GM21528 (cell line): Measurements from ENCODE around the gene RHBDF2.

ENCODE experiments used
- ATAC-seq: cut with Tn5 transposase; IDR thresholded peaks from one replicate; pipeline ENCODE4 v1.9.1; 2021; ENCODE audit warnings: mild to moderate bottlenecking, moderate library complexity; ENCODE audit not compliant: unreplicated experiment, low FRiP score

Gene RHBDF2

DNA sequence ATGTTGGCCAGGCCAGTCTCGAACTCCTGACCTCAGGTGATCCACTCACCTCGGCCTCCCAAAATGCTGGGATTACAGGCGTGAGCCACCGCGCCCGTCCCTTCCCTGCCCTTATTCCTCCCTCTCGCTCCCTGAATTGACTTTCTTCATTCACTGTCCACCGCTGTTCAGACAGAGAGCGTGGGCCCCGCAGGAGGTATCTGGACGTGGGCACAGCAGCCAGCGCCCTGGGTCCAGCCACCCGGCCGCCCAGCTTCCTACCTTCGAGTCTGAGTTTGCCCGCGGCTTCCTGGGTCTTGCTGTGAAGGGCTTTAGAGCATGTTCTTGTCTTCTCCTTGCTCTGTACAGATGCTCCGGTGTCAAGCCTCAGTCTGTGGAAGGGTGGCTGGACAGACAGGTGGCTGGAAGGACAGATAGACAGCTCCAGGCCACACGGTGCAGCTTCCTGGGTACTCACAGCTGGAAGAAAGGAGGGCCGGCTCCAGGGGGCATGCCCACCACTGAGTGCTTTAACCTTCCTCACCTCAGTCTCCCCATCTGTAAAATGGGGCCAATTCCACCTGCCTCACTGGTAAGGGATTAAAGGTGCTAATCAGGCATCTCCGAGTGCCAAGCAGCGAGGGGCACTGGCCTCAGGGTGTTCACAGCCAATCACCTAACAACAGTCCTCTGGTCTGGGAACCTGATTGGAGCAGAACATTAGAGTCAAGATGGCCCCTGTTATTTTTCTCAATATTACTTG, 13.6 kb downstream of the RHBDF2 start:
- ATAC-seq = no peak

DNA sequence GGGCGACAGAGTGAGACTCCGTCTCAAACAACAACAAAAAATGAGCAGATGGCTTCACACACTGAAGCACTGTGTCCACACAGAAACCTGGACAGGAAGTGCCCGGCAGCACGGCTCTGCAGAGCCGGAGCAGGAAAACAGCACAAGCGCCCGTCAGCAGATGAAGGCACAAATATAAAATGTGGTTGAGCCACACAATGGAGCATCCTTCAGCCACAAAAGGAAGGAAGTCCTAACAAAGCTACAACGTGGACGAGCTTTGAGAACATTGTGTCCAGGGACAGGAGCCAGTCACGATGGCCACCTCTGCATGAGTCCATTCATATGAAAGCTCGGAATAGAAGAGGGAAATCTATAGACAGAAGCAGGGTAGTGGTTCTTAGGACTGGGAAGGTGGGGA, 15.7 kb downstream of the RHBDF2 start:
- no peak for ATAC-seq

DNA sequence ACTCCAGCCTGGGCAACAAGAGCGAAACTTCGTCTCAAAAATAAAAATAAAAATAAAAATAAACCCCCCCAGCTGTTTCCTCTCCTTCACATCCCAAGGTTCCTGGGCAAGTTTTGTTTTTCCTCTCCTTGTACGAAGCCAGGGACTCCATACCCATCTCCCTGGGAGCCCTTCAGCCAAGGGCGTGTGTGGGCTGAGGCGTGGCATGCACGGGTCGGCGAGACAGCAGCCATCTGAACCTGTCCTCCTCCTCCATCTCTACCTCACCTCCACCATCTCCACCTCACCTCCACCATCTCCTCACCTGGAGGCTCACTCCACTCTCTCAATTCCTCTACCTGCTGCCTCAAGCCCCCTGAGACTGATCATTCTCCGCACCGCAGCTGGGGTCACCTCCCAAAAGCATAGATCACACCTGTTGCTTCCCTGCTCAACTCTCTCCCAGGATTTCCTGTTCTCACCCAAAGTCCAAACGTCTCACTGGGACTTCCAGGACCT, 16.9 kb downstream of the RHBDF2 start:
- no peak for ATAC-seq

DNA sequence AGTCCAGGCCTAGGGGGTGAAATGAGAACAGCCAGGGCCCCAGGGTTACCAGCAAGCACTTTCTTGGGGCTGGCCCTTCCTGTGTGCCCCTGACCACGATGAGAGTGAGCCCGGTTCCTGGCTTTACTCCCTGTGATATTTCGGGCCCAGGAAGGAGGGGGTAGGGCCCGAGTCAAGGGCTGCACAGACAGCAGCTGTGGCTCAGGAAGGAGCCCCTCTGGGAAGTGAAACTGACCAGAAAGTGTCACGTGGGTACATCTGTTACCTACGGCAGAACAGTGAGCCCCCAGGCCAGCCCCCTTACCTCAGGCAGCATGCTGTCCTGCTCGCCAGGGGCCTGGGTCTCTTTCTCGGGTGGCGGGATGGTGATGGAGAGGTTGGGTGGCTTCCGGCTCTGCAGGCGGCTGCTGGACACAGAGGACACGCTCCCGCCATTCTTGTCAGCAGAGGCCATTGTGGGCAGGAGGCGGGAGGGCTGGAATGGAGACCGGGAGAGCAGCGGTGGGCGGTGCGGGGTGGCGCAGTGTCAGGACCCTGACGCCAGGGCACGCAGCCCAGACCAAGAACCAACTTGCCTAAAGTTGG, 20.1 kb downstream of the RHBDF2 start:
- ATAC-seq = peak; percentile 64

DNA sequence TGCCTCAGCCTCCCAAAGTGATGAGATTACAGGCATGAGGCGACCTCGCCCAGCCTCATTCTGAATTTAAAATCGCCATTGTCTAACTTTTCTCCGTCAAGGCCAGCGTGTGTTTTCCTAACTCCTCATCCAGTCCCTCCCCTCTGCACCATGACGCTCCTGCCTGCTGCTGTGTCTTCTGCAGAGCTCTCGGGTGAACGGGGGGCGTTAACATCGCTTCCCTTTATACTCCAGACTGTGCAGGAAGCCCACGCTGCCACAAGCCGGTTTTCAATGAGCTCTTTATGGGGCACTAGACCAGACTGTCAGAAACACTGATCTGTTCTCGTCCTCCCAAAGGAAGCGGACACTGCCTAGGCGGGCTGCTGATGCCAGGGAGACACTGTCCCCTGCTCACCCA, 20.6 kb downstream of the RHBDF2 start:
- no peak for ATAC-seq

DNA sequence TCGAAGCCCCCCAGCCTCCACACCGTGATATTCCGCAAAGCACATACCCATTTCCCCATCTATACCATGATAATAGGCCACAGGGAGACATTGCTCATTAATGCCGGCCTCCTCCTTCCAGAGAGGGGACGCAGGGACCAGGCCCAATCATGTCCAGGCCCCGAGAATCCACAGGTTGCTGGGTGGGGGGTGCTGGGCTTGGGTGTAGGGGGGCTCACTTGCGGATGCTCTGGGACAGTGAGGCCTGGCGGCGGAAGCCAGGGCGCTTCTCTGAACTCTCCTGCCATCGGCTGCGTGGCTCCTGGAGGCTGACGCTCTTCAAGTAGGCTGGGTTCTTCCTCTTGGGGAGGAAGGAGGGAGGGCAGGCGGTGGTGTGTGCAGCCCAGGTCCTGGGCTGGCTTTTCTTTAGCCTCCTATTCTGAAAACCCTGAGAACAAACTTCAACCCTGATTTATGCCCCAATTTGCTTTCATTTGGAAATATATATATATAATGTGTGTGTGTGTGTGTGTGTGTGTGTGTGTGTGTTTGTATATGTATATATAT, 21.6 kb downstream of the RHBDF2 start:
- ATAC-seq = no peak

DNA sequence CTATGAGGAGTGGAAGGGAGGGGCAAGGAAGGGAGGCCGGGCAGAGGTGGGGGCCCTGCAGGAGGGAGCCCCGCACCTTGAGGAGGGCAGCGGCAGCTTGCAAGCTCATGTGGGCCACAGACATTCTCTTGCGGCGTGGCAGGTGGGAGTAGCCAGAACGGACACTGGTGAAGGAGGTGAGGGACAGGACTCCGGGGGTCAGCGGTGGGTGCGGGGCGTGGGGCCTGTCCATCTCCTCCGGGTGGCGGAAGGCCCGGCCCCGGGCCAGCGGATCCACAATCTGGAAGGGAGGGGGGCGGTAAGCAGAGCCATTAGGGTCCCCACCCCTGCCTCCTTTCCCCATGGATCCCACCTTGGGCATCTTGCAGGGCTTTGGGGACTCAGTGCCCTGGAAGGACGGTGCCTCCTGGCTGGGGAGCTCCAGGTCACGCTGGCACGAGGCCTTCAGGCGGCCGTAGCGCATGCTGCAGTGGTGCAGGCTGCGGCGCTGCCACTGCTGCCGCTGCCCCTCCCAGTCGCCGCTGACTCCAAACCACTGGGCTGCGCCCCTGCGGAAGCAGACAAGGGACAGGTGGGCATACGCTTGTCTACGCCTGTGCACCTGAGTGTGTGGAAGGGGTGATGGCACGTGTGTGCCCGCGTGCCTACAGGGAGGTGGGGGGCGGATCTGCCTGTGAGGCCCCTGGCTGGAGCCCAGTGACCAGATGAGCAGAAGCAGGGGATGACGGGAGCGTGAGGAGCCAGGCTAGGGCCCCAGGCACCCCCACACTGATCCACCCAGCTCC, 22.3 kb downstream of the RHBDF2 start:
- ATAC-seq = no peak

DNA sequence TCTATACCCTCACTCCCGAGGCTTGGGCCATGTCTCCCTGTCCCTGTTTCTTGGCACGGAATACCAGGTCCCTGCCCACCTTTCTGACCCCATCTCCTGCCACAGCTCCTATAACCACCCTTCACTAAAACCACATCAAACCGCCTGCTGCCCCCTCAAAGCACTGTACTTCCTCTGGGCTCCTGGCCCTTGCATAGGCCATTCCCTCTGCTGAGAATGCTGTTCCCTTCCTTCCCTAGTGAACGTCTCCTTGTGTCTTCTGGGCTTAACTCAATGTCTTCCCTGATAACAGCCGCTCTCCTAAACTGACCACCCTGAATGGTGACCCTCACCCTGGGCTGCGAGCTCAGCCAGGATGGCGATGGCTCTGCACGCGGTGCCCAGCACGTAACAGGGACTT, 23.1 kb downstream of the RHBDF2 start:
- ATAC-seq = no peak

DNA sequence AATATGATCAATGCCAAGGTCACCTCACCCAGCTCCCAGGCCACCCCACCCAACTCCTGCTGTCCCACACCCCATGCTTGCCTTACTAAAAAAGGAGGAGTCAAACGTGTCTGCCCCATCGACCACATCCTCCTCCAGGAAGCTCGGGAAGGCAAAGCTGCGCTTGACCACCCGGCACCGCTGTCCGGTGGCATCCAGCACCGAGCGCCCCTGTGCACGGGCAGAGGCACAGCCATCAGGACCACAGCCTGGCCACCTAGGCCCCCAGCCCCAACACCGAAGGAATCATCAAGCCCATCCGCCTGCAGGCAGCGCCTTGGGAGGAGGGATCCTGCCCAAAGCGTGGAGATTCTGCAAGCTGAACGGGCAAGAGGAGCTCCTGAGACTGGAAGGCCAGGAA, 23.6 kb downstream of the RHBDF2 start:
- ATAC-seq = no peak

DNA sequence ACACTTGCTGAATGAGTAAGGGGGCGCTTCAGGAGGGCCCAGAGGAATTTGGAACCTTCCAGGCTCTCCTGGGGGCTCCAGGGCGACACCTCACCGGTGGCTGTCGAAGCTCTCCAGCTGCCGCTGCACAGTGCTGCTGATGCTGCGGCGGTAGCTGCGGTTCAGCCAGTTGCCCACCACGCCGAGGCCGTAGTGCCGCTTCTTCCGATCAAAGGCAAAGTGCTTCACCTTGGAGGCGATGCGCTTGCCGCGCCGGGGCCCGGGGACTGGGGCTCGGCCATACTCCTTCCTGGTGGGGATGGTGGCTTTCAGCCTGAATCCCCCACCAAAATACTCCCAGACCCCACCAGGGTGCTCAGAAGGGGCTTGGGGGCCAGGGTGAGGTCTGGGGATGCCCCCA, 24.5 kb downstream of the RHBDF2 start:
- ATAC-seq = no peak

DNA sequence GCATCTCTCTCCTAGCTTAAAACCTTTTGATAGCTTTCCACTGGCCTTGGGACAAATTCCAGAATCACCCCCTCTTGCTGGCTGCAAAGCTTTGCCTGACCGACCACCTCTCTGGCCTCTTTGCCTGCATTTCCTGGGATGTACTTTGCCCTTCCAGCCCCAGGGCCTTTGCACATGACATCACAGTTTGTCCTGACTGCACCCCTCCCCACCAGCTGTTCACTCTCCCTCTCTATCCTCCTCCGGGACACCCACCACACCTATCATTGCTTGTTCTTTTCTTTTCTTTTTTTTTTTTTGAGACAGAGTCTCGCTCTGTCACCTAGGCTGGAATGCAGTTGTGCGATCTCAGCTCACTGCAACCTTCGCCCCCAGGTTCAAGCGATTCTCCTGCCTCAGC, 25.9 kb downstream of the RHBDF2 start:
- ATAC-seq = no peak

DNA sequence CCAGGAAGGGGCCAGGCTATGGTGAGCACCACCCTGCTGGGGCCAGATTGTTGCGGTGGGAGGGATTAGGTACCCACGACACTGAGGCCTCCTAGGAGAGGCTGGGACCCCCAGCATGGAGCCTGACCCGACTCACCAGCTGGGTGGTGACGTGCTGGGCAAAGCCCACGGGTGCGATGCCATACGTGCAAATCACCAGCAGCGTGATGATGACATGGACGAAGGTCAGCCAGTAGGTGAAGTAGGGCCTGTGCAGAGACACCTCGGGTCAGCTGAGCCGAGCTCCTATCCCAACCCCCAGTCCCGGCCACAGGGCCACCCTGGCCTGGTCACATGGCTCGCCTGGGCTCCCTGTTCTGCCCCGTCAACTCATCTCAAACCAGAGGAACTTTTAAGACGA, 26.3 kb downstream of the RHBDF2 start:
- ATAC-seq = no peak

DNA sequence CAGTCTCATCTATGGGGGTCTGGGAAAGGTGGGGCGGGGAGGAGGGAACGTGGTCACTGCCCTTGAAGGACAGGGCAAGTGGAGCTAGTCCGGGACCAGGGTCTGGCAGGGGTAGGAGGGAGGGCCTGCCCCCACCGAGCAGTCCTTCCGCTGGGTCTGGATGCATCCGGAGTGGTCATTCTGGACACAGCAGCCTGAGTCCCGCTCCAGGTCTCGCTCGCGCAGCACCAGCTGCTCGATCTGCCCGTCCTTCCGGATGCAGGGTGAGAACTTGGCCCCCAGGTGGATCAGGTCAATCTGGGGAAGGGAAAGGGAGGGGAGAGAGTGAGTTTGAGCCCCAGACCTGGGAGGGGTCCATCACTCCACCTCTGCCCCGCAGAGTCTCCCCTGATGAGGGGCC, 27.0 kb downstream of the RHBDF2 start:
- ATAC-seq = no peak

DNA sequence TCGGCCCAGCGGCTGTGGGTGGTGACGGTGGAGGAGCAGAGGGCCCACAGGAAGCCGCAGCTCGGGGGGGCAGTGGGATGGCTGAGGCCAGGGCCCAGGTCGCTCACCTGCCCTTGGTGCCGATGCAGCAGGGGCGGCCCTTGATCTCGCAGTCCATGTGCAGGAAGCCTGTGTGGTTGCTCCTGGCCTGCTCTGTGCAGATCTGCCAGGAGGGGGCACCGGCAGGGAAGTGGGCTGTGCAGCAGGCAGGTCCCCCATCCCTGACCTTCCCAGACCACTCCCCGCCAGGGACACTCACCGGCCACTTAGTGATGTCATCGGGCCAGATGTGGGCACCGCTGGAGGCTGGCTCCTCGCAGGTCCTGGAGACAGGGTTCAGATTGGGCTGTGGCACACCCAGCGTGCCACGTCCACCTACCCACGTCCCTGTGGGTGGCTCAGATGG, 27.7 kb downstream of the RHBDF2 start:
- ATAC-seq = no peak

DNA sequence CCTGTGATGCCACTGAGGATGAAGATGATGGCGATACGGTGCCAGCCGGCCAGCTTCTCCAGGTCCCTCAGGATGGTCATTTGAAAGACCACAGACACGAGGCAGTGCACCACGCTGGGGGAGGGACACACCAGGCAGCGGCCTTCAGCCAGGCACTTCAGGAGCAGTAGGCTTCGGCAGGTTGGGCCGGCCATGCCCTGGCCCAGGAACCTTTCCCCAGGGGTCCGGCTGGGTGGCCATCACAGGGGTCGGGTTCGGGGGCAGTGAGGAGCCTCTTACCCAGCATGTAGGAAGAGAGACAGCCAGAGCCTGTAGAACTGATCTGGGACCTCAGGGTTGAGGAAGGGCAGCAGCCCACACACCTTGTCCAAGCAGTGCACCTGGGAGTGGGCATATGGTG, 28.5 kb downstream of the RHBDF2 start:
- ATAC-seq = no peak

DNA sequence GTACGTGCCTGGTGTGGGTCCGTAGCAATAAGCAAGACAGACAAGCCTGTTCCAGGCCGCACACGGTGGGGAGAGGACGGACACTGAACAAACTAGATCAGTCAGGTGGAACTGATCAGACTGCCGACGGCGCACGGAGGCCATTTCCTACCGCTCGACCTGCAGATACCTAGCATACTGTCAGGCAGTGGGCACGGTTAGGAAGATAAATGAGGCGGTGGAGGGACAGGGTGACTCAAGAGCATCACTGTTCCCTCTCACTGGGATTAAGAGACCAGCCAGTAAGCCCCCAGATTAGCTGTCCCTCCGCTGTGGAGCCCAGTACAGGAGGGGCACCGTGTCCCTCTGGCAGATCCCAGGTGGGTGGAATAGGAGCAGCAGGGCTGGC, 29.0 kb downstream of the RHBDF2 start:
- ATAC-seq = no peak

DNA sequence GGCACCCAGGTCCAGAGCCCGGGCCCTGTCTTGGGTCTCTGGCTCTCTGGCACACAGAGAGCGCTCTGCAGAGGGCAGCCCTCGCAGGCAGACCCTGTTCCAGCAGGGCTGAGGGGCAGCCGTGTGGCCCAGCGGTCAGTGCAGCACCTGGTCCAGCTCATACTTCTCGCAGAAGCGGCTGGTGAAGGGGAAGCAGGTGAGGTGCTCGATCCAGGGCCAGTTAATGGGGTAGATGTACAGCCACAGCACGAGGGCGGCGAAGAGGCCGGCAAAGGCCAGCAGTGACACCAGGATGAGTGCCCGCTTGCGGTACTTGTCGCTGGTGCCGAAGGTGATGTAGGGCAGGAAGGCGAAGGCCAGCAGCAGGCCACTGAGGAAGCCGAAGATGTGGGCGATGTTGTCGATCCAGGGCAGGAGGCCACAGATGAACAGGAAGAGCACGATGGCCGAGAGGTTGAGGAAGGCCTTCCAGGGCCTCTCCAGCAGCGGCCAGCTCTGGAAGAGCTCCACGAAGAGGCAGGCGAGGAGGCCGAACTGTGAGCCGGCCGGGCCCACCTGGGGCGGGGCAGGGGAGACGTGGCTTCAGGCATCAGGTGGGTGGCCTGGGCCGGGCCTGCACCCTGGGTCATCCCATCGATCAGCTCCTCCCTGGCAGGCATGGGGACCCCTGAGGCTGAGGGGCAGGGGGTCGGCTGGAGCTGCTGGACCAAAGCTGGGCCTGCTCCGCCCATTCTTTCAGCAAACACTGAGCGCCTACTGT, 29.5 kb downstream of the RHBDF2 start:
- no peak for ATAC-seq

DNA sequence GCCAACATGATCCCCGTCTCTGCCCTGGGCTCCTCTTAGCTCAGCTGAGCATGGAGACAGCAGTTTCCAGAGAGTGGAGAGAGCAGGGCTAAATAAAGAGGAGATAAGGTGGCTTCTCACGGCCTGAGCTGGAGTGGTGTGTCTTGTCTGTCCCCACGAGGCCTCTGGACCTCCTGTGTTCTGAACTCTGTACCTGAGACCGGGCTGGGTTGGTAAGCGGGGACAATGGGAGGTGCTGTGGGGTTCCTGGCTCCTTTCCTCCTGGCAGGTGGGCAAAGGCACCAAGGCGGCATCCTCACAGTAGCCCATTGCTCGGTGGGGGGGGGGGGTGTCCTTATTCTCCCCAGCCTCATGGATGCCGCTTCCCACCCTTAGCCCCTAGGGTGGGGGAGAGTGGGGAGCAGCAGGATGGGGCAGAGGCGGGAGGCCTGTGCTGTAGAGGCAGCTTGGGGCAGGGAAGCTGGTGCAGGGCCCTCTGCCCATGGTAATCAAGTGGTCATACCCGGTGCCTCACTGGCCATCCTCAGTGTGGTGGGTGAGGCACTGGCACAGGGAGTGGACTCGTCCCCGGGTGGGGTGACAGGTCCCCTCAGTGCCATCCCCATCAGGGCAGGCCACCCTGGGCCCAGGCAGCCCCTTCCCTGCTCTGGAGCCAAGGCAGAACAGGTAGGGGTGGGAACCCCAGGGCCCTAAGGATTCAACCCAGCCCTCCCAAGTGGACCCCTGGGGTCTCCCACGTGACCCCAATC, 31.1 kb downstream of the RHBDF2 start:
- ATAC-seq = no peak

DNA sequence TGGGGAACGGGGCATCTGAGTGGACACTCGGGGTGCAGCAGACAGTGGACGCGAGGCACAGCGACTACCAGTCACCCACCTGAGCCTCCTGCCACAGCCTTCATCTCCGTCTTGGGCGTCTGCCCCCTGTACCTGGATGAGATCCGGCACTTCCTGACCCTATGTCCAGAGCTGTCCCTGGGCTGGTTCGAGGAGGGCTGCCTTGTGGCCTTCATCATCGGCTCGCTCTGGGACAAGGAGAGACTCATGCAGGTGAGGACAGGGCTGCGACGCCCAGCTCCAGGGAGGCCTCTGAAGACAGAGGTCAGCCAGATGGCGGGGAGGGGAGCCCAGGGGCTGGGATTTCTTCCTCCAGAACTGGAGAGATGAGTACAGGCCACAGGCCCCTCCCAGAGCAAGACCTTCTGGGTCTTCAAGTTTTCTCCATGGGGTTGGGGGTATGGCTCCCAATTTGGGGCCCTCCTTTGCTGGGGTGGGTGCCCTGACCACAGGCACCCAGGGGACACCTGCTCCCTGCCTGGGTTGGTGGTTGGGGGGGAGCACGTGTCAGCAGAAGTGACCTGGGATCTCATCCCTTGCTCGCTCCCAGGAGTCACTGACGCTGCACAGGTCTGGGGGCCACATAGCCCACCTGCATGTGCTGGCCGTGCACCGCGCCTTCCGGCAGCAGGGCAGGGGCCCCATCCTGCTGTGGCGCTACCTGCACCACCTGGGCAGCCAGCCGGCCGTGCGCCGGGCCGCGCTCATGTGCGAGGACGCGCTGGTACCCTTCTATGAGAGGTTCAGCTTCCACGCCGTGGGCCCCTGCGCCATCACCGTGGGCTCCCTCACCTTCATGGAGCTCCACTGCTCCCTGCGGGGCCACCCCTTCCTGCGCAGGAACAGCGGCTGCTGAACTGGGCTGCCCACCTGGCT, 31.9 kb downstream of the RHBDF2 start:
- no peak for ATAC-seq
